GM10266 (cell line): ENCODE data around the gene SHROOM3.

Experiments
- DNase-seq: peaks from one replicate; pipeline ENCODE4 v3.0.0; 2012; ENCODE audit errors: extremely low spot score
- TF ChIP-seq, protein P1 (sequence below): IDR thresholded peaks from 2 replicates; pipeline ENCODE4 v1.5.1; 2012; ENCODE audit warnings: mild to moderate bottlenecking, low read depth; ENCODE audit not compliant: control insufficient read depth, insufficient read depth; ENCODE audit errors: missing control alignments

Gene SHROOM3

DNA sequence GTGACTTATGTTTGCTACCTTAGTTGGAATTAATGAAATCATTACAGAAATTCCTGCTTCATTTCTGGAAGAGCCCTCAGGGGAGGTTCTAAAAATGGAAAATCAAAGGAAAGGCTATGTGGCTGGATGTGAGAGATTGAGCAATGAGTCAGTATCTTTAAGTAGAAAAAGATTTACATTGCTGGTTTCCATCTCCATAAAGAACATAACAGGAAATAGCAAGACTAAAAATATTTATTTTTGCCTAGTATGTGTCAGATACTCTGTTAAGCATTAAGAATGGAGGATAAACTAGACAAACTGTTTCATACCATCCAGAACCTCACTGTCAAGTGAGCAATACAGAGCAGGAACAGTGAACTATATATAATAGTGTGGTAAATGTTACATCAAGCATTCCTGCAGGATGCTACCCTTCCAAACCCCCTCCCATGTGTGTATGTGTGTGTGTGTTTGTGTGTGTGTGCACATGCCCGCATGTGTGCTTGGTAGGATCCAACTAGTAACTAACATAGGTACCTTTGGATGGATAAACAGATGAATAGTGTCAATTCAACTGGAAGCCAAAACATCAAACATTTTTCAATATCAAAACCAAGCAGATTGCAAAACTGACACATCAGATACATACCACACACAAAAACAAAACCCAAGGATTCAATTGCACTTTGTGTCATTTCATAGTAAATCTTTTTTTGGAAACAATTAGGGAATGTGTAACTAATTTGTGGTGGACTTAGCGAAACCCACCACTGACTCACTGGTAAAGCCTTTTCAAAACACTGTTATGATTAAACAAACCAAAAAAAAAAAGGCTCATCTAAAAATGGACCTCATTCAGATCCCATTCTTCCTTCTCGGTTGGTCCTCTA lies 223.4 kb downstream of the SHROOM3 start:
- DNase-seq = no peak

DNA sequence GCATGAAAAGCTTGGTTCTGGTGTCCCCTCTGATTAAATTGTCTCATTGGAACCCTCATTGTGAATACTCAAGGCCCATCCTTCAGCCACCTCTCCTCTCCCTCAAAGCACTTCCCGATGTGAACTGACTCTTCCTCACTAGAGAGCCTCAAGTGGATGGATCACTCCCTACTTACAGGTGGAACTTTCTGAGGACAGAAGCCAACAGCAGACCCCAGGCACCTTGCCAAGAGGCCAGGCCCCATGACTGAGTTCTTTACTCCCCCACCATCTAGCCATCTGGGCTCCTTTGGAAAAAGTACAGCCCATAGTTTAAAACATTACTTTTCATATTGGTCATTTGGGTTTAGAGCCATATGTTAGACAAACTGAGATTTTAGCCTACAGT lies 224.1 kb downstream of the SHROOM3 start:
- TF ChIP-seq, protein P1, sequence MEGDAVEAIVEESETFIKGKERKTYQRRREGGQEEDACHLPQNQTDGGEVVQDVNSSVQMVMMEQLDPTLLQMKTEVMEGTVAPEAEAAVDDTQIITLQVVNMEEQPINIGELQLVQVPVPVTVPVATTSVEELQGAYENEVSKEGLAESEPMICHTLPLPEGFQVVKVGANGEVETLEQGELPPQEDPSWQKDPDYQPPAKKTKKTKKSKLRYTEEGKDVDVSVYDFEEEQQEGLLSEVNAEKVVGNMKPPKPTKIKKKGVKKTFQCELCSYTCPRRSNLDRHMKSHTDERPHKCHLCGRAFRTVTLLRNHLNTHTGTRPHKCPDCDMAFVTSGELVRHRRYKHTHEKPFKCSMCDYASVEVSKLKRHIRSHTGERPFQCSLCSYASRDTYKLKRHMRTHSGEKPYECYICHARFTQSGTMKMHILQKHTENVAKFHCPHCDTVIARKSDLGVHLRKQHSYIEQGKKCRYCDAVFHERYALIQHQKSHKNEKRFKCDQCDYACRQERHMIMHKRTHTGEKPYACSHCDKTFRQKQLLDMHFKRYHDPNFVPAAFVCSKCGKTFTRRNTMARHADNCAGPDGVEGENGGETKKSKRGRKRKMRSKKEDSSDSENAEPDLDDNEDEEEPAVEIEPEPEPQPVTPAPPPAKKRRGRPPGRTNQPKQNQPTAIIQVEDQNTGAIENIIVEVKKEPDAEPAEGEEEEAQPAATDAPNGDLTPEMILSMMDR = no peak
- no peak for DNase-seq

More for the DNA sequence above, 223.4 kb downstream of the SHROOM3 start:
- TF ChIP-seq, protein P1 = no peak

DNA sequence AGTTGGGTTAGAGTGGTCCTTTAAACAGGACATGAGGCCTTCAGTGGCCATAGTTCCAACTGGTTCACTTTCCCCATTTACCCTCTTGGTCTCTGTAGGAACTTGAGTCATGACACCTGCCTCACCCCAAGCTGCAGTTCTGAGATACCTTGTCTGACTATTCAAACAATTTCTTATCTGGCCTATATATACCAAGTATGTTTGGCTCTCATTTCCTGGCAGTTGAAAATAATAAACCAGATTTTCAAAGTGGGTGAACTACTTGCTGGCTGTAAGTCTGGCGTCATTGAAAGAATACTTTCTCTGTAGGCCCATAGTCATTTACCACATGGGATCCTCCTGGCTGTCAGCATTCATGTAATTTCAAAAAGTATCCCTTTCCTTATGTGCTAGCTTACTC lies 228.8 kb downstream of the SHROOM3 start:
- TF ChIP-seq, protein P1 = no peak
- no peak for DNase-seq

DNA sequence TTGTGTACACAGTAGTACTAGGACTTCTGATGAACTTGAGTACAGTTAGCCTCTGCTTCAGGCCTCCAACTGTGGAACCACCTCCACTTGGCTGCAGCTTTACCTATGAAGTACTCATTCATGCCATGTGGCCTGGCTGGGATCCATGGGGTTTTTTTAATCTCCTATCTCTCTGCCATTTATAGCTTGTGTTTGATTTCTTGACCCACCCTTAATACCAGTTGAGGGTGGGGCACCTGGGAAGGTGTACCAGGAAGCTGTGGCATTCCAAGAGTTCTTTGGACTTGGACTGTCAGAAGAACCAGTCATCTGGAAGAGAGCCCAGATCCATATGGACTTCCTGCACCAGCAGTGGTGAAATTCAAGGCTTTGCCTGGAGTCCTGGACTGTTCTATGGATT lies 230.1 kb downstream of the SHROOM3 start:
- TF ChIP-seq, protein P1 = no peak
- DNase-seq = no peak

DNA sequence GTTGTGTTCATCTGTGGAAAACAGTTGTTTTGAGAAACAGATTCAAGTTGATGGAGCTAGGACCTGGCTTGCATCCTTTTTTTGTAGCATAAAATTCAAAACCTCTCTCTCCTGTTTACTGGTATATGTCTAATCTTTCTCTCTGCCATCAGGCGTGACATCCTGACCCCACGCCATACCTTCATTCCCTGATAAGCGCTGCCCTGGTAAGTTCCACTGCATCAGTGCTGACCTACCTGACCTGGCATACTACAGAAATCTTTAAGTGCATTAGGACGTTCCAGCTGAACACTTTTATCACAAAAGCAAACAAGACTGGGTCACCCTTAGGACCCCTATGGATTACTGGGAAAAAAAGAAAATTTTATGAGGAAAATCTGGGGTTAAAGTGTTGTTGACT lies 230.7 kb downstream of the SHROOM3 start:
- TF ChIP-seq, protein P1 = no peak
- DNase-seq = no peak

DNA sequence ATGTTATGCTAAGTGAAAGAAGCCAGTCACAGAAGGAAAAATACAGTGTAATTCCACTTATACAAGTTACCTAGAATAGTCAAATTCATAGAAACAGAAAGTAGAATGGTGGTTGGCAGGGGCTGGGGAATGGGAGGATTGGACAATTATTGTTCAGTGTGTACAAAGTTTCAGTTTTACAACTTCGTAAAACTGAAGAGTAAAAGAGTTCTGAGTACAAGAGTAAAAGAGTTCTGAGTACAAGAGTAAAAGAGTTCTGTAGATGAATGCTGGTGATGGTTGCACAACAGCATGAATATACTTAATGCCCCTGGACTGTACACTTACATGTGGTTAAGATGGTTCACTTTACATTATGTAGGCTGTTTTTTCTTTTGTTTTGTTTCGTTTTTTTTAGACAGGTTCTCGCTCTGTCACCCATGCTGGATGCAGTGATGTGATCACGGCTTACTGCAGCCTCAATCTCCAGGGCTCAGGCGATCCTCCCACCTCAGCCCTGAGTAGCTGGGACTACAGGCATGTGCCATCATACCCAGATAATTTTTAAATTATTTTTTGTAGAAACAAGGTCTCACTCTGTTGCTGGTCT lies 232.0 kb downstream of the SHROOM3 start:
- no peak for DNase-seq
- TF ChIP-seq, protein P1 = no peak

DNA sequence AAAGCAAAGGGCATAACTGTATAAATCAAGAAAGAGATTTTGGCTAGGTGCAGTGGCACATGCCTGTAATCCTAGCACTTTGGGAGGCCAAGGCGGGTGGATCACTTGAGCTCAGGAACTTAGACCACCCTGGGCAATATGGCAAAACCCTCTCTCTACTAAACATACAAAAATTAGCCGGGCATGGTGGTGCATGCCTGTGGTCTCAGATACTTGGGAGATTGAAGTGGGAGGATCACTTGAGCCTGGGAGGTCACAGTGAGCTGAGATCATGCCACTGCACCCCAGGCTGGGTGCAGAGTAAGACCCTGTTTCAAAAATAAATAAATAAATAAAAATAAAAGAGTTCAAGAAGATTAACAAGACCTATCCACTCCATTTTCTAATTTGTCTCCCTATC lies 235.6 kb downstream of the SHROOM3 start:
- TF ChIP-seq, protein P1 = no peak
- no peak for DNase-seq
